DOHH2 (cell line): ENCODE measurements around the gene NHERF2.

ENCODE experiments used
- H3F3A ChIP-seq: fragments of 200-600 bp; sonication (generic), shearing (Covaris generic); 2 replicates; pipeline ENCODE4 v1.6.0; 2016; ENCODE audit warnings: antibody characterized with exemption, mild to moderate bottlenecking; ENCODE audit not compliant: control insufficient read depth, insufficient read depth
- H3K27ac ChIP-seq: fragments of 200-600 bp; sonication (generic); 2 replicates; pipeline ENCODE4 v1.5.1; 2014; ENCODE audit warnings: low read depth, mild to moderate bottlenecking, low read length, moderate library complexity
- H3K27me3 ChIP-seq: fragments of 200-600 bp; sonication (generic); 2 replicates; pipeline ENCODE4 v1.6.1; 2014; ENCODE audit warnings: mild to moderate bottlenecking, low read length, mixed read lengths; ENCODE audit not compliant: control insufficient read depth
- H3K36me3 ChIP-seq: fragments of 200-600 bp; sonication (generic); 2 replicates; pipeline ENCODE4 v1.6.1; 2014; ENCODE audit warnings: mild to moderate bottlenecking, low read length, moderate library complexity, mixed read lengths; ENCODE audit not compliant: control insufficient read depth
- H3K4me1 ChIP-seq: fragments of 200-600 bp; sonication (generic); 2 replicates; pipeline ENCODE4 v1.6.1; 2014; ENCODE audit warnings: mild to moderate bottlenecking, low read length, mixed read lengths; ENCODE audit not compliant: control insufficient read depth
- H3K4me2 ChIP-seq: fragments of 200-600 bp; sonication (generic); 2 replicates; pipeline ENCODE4 v1.6.0; 2014; ENCODE audit warnings: mild to moderate bottlenecking, low read length, moderate library complexity
- H3K4me3 ChIP-seq: fragments of 200-600 bp; sonication (generic); 2 replicates; pipeline ENCODE4 v1.5.1; 2014; ENCODE audit warnings: mild to moderate bottlenecking, low read length, mixed read lengths
- H3K79me2 ChIP-seq: fragments of 200-600 bp; sonication (generic); 2 replicates; pipeline ENCODE4 v1.6.1; 2014; ENCODE audit warnings: mild to moderate bottlenecking, low read length, mixed read lengths; ENCODE audit not compliant: control insufficient read depth
- H3K9me2 ChIP-seq: fragments of 200-600 bp; sonication (generic); replicated peaks from 2 replicates; pipeline ENCODE4 v1.6.1; 2014; ENCODE audit warnings: mild to moderate bottlenecking, low read length, mixed read lengths; ENCODE audit not compliant: control insufficient read depth
- H3K9me3 ChIP-seq: fragments of 200-600 bp; sonication (generic); 2 replicates; pipeline ENCODE4 v1.6.1; 2014; ENCODE audit warnings: antibody characterized with exemption, low read length, mixed read lengths; ENCODE audit not compliant: control insufficient read depth, insufficient read depth
- H4K20me1 ChIP-seq: fragments of 200-600 bp; sonication (generic); 2 replicates; pipeline ENCODE4 v1.6.0; 2014; ENCODE audit warnings: low read depth, mild to moderate bottlenecking, antibody characterized with exemption, low read length, moderate library complexity; ENCODE audit not compliant: control insufficient read depth, insufficient read depth
- CTCF ChIP-seq: fragments of 200-600 bp; sonication (generic); IDR thresholded peaks from one replicate; pipeline ENCODE4 v1.5.1; 2014; ENCODE audit warnings: antibody characterized with exemption, mild to moderate bottlenecking, low read depth, low read length; ENCODE audit not compliant: poor library complexity, severe bottlenecking
- EZH2phosphoT487 ChIP-seq: fragments of 200-600 bp; sonication (generic); IDR thresholded peaks from 2 replicates; pipeline ENCODE4 v1.6.1; 2017; ENCODE audit warnings: borderline replicate concordance, mild to moderate bottlenecking, antibody characterized with exemption, low read length, moderate library complexity, mixed read lengths

The NHERF2 gene

GRCh38 chr16:2003827-2004641 lies 22.7 kb upstream of the NHERF2 start:
- Histone ChIP-seq H4K20me1 (peaks cover 38% of the 10 kb centered on the region), H3K9me2 (no peaks in the 10 kb centered on the region), H3F3A (no peaks in the 10 kb centered on the region), H3K4me1 (peaks cover 43% of the 10 kb centered on the region), H3K36me3 (peaks cover 93% of the 10 kb centered on the region), H3K4me3 (no peak overlapping the region), H3K79me2 (peaks cover 76% of the 10 kb centered on the region), H3K27ac (no peak overlapping the region), H3K9me3 (no peaks in the 10 kb centered on the region), H3K4me2 (peak overlapping the region; percentile 41), H3K27me3 (no peaks in the 10 kb centered on the region)
- TF ChIP-seq CTCF (peak; percentile 99), EZH2phosphoT487 (no peak)

- H3K4me2 ChIP-seq, result no peak overlapping the region
- H4K20me1 ChIP-seq, result peaks cover 38% of the 10 kb centered on the region
- no peaks in the 10 kb centered on the region for H3F3A ChIP-seq
- no peaks in the 10 kb centered on the region for H3K9me2 ChIP-seq
- no peak overlapping the region for H3K27ac ChIP-seq
- peaks cover 43% of the 10 kb centered on the region for H3K4me1 ChIP-seq
- peaks cover 89% of the 10 kb centered on the region for H3K36me3 ChIP-seq
- no peak overlapping the region for H3K4me3 ChIP-seq
- peaks cover 83% of the 10 kb centered on the region for H3K79me2 ChIP-seq
- H3K27me3 ChIP-seq, result no peaks in the 10 kb centered on the region
- no peak for TF ChIP-seq EZH2phosphoT487
- no peak for TF ChIP-seq CTCF
- no peaks in the 10 kb centered on the region for H3K9me3 ChIP-seq
These were observed 21.7 kb upstream of the NHERF2 start for GRCh38 chr16:2004795-2005517.

- Histone ChIP-seq H3K79me2 (peaks cover 90% of the 10 kb centered on the region), H3K4me3 (no peak overlapping the region), H3K27me3 (no peaks in the 10 kb centered on the region), H4K20me1 (peaks cover 38% of the 10 kb centered on the region), H3K4me1 (peaks cover 47% of the 10 kb centered on the region), H3K4me2 (no peak overlapping the region), H3K27ac (no peak overlapping the region), H3K36me3 (peaks cover 85% of the 10 kb centered on the region), H3K9me2 (no peaks in the 10 kb centered on the region), H3K9me3 (no peaks in the 10 kb centered on the region), H3F3A (no peaks in the 10 kb centered on the region)
- TF ChIP-seq EZH2phosphoT487 (no peak), CTCF (no peak)
These were observed 21.1 kb upstream of the NHERF2 start for GRCh38 chr16:2005646-2006045.
